GM12892 (cell line): Measurements from ENCODE around the gene CPLX1.
"Not testable (repeated sequence)": the region's sequence is repeated elsewhere in the genome, so short reads cannot be mapped to it uniquely, and the experiment has no call there.

ENCODE experiments used
- DNase-seq: peaks from one replicate; pipeline ENCODE4 v3.0.0; 2011; ENCODE audit not compliant: insufficient read length
- FAIRE-seq: peaks from 2 replicates; lab custom pipeline; 2011; peaks lifted over from hg19 to GRCh38; lab: Jason Lieb, UNC
- POLR2A ChIP-seq: IDR thresholded peaks from 2 replicates; pipeline ENCODE4 v1.6.1; 2011; ENCODE audit warnings: low read depth, low read length, control low read depth
- POLR2AphosphoS5 ChIP-seq: IDR thresholded peaks from 2 replicates; pipeline ENCODE4 v1.6.1; 2011; ENCODE audit warnings: low read depth, low read length, control low read depth
- TAF1 ChIP-seq: IDR thresholded peaks from 2 replicates; pipeline ENCODE4 v1.6.1; 2011; ENCODE audit warnings: low read depth, mild to moderate bottlenecking, control low read depth, low read length, borderline replicate concordance

CPLX1 gene

GRCh38 chr4:754221-755120 lies 71.5 kb downstream of the CPLX1 start:
- DNase-seq (no peak), FAIRE-seq (no peak)
- no peak for TF ChIP-seq TAF1
- TF ChIP-seq POLR2A, result no peak
- no peak for TF ChIP-seq POLR2AphosphoS5

GRCh38 chr4:753186-753585 lies 72.7 kb downstream of the CPLX1 start:
- DNase-seq, FAIRE-seq: not testable (repeated sequence)

GRCh38 chr4:752196-752861 lies 73.6 kb downstream of the CPLX1 start:
- no peak for FAIRE-seq
- no peak for TF ChIP-seq POLR2AphosphoS5
- no peak for TF ChIP-seq TAF1
- TF ChIP-seq POLR2A, result no peak
- no peak for DNase-seq

- no peak for DNase-seq
- FAIRE-seq, result no peak
- TF ChIP-seq POLR2AphosphoS5 (no peak), POLR2A (no peak), TAF1 (no peak)
Observed at GRCh38 chr4:751676-752075, 74.3 kb downstream of the CPLX1 start.

- FAIRE-seq (no peak), DNase-seq (no peak)
- TF ChIP-seq POLR2AphosphoS5 (no peak), POLR2A (no peak)
Observed at GRCh38 chr4:749698-750666, 75.9 kb downstream of the CPLX1 start.

GRCh38 chr4:748461-748860 lies 77.5 kb downstream of the CPLX1 start:
- no peak for TF ChIP-seq POLR2AphosphoS5
- TF ChIP-seq TAF1, result no peak
- TF ChIP-seq POLR2A, result no peak
- no peak for DNase-seq
- FAIRE-seq, result no peak

- no peak for DNase-seq
- no peak for FAIRE-seq
- no peak for TF ChIP-seq POLR2AphosphoS5
- no peak for TF ChIP-seq TAF1
- TF ChIP-seq POLR2A, result no peak
Observed at GRCh38 chr4:747546-748170, 78.3 kb downstream of the CPLX1 start.

GRCh38 chr4:744212-744841 lies 81.6 kb downstream of the CPLX1 start:
- FAIRE-seq, result no peak
- TF ChIP-seq TAF1, result no peak
- no peak for TF ChIP-seq POLR2A
- TF ChIP-seq POLR2AphosphoS5, result no peak
- no peak for DNase-seq

- no peak for FAIRE-seq
- TF ChIP-seq POLR2AphosphoS5 (no peak), POLR2A (no peak), TAF1 (no peak)
Observed at GRCh38 chr4:743463-744211, 82.3 kb downstream of the CPLX1 start.

GRCh38 chr4:742742-743311 lies 83.1 kb downstream of the CPLX1 start:
- peak; percentile 14 for FAIRE-seq
- DNase-seq, result peak; percentile 93
- TF ChIP-seq TAF1 (no peak), POLR2AphosphoS5 (no peak), POLR2A (no peak)

More at GRCh38 chr4:743463-744211, 82.3 kb downstream of the CPLX1 start:
- DNase-seq, result no peak
